Neural progenitor cell (in vitro differentiated cells): ENCODE data around the gene R3HDM4. TPM values are rescaled to one million over a fixed set of nuclear protein-coding genes. Genes with fewer than 3 reads are reported as not detected.
A peak's percentile ranks its signal among the peaks of the same experiment; 100 is the strongest.
"Not testable (repeated sequence)": the region's sequence is repeated elsewhere in the genome, so short reads cannot be mapped to it uniquely, and the experiment has no call there.

ENCODE experiments used
- DNase-seq: peaks from one replicate; pipeline ENCODE4 v3.0.0-alpha.2; 2016; ENCODE audit warnings: low spot score
- H2AFZ ChIP-seq: fragments of 200-600 bp; sonication (generic); replicated peaks from 2 replicates; pipeline ENCODE4 v1.6.1; 2016; ENCODE audit warnings: antibody characterized with exemption
- H3F3A ChIP-seq: fragments of 200-600 bp; sonication (generic); 2 replicates; pipeline ENCODE4 v1.6.1; 2016; ENCODE audit warnings: antibody characterized with exemption, low read depth
- H3K27ac ChIP-seq: fragments of 200-600 bp; sonication (generic); 2 replicates; pipeline ENCODE4 v1.5.1; 2016; ENCODE audit warnings: mild to moderate bottlenecking
- H3K27me3 ChIP-seq: fragments of 200-600 bp; sonication (generic); 2 replicates; pipeline ENCODE4 v1.6.1; 2016; ENCODE audit warnings: mild to moderate bottlenecking, moderate library complexity
- H3K36me3 ChIP-seq: fragments of 200-600 bp; sonication (generic); 2 replicates; pipeline ENCODE4 v1.5.1; 2016
- H3K4me1 ChIP-seq: fragments of 200-600 bp; sonication (generic); 2 replicates; pipeline ENCODE4 v1.6.1; 2016; ENCODE audit warnings: mixed run types
- H3K4me2 ChIP-seq: fragments of 200-600 bp; sonication (generic); 2 replicates; pipeline ENCODE4 v1.6.1; 2016
- H3K4me3 ChIP-seq: fragments of 200-600 bp; sonication (generic); 2 replicates; pipeline ENCODE4 v1.5.1; 2016
- H3K79me2 ChIP-seq: fragments of 200-600 bp; sonication (generic); 2 replicates; pipeline ENCODE4 v1.6.1; 2016; ENCODE audit warnings: low read depth
- H3K9ac ChIP-seq: fragments of 200-600 bp; sonication (generic); 2 replicates; pipeline ENCODE4 v1.6.1; 2016
- H3K9me3 ChIP-seq: fragments of 200-600 bp; sonication (generic); 2 replicates; pipeline ENCODE4 v1.5.1; 2016; ENCODE audit warnings: low read depth
- H4K20me1 ChIP-seq: fragments of 200-600 bp; sonication (generic); 2 replicates; pipeline ENCODE4 v1.6.1; 2016; ENCODE audit warnings: low read depth
- H3K27ac Mint-ChIP-seq: 3 replicates; pipeline ENCODE4 v1.8.0; 2021; ENCODE audit warnings: mixed read lengths
- H3K27me3 Mint-ChIP-seq: 2 replicates; pipeline ENCODE4 v1.8.0; 2022; ENCODE audit warnings: low read depth, mild to moderate bottlenecking, inconsistent platforms, moderate library complexity, mixed read lengths; ENCODE audit not compliant: insufficient read depth
- H3K36me3 Mint-ChIP-seq: 3 replicates; pipeline ENCODE4 v1.8.0; 2021; ENCODE audit warnings: mixed read lengths
- H3K4me1 Mint-ChIP-seq: 3 replicates; pipeline ENCODE4 v1.8.0; 2021; ENCODE audit warnings: mixed read lengths
- H3K4me3 Mint-ChIP-seq: 3 replicates; pipeline ENCODE4 v1.8.0; 2021; ENCODE audit warnings: mild to moderate bottlenecking, moderate library complexity, mixed read lengths
- H3K9me3 Mint-ChIP-seq: 3 replicates; pipeline ENCODE4 v1.8.0; 2020; ENCODE audit warnings: mixed read lengths
- EZH2 ChIP-seq: fragments of 200-600 bp; sonication (generic); IDR thresholded peaks from 2 replicates; pipeline ENCODE4 v1.6.1; 2017; ENCODE audit warnings: antibody characterized with exemption, mild to moderate bottlenecking, moderate library complexity
- EZH2phosphoT487 ChIP-seq: fragments of 200-600 bp; sonication (generic); IDR thresholded peaks from 2 replicates; pipeline ENCODE4 v1.6.1; 2017; ENCODE audit warnings: antibody characterized with exemption
- total RNA-seq: library from RNA; depleted of rRNA; stranded (reverse); fragments of >200 nt; gene quantifications from 2 replicates; pipeline ENCODE4 v1.2.3, GENCODE V29; 2015; ENCODE audit warnings: low replicate concordance
- TF ChIP-seq, protein P1 (sequence below): fragments of 200-600 bp; sonication (generic); IDR thresholded peaks from 2 replicates; pipeline ENCODE4 v1.5.1; 2017; ENCODE audit warnings: antibody characterized with exemption, mild to moderate bottlenecking

Gene R3HDM4
- total RNA-seq, 1 donor from 2014 or later: 22.7 TPM

DNA sequence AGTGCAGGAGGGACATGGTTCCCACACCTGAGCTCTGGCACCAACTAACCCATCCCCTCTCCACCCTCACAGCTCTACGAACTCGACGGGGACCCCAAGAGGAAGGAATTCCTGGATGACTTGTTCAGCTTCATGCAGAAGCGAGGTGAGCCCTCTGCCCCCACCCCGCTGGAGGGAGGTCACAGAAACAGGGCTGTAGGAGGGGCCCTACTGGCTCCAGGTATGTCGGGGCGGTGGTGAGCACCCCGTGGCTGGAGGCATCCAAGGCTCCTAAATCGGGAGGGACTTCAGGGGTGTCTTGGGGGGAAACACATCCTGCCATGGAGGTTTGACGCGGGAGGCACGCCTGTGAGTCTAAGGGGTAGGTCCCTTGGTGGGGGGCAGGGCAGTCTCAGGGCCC lies 47.0 kb upstream of the R3HDM4 start:
- peak overlapping the region; percentile 8 for H3K27ac ChIP-seq
- H3K4me1 ChIP-seq: peaks cover 21% of the 10 kb centered on the region
- Mint-ChIP-seq H3K27ac (no peak overlapping the region), H3K36me3 (peaks cover 14% of the 10 kb centered on the region), H3K4me1 (peaks cover 34% of the 10 kb centered on the region), H3K4me3 (no peak overlapping the region), H3K9me3 (no peaks in the 10 kb centered on the region), H3K27me3 (peaks cover 5% of the 10 kb centered on the region)
- no peaks in the 10 kb centered on the region for H3K9me3 ChIP-seq
- TF ChIP-seq, protein P1, sequence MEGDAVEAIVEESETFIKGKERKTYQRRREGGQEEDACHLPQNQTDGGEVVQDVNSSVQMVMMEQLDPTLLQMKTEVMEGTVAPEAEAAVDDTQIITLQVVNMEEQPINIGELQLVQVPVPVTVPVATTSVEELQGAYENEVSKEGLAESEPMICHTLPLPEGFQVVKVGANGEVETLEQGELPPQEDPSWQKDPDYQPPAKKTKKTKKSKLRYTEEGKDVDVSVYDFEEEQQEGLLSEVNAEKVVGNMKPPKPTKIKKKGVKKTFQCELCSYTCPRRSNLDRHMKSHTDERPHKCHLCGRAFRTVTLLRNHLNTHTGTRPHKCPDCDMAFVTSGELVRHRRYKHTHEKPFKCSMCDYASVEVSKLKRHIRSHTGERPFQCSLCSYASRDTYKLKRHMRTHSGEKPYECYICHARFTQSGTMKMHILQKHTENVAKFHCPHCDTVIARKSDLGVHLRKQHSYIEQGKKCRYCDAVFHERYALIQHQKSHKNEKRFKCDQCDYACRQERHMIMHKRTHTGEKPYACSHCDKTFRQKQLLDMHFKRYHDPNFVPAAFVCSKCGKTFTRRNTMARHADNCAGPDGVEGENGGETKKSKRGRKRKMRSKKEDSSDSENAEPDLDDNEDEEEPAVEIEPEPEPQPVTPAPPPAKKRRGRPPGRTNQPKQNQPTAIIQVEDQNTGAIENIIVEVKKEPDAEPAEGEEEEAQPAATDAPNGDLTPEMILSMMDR: peak; percentile 25
- no peak for TF ChIP-seq EZH2
- H3K27me3 ChIP-seq: no peaks in the 10 kb centered on the region
- peak; percentile 41 for DNase-seq
- H3F3A ChIP-seq: peaks cover 24% of the 10 kb centered on the region
- H4K20me1 ChIP-seq: peaks cover 21% of the 10 kb centered on the region
- no peak overlapping the region for H2AFZ ChIP-seq
- no peak overlapping the region for H3K9ac ChIP-seq
- H3K4me3 ChIP-seq: no peak overlapping the region
- H3K36me3 ChIP-seq: peaks cover under 1% of the 10 kb centered on the region
- no peak overlapping the region for H3K4me2 ChIP-seq
- H3K79me2 ChIP-seq: peaks cover 45% of the 10 kb centered on the region

DNA sequence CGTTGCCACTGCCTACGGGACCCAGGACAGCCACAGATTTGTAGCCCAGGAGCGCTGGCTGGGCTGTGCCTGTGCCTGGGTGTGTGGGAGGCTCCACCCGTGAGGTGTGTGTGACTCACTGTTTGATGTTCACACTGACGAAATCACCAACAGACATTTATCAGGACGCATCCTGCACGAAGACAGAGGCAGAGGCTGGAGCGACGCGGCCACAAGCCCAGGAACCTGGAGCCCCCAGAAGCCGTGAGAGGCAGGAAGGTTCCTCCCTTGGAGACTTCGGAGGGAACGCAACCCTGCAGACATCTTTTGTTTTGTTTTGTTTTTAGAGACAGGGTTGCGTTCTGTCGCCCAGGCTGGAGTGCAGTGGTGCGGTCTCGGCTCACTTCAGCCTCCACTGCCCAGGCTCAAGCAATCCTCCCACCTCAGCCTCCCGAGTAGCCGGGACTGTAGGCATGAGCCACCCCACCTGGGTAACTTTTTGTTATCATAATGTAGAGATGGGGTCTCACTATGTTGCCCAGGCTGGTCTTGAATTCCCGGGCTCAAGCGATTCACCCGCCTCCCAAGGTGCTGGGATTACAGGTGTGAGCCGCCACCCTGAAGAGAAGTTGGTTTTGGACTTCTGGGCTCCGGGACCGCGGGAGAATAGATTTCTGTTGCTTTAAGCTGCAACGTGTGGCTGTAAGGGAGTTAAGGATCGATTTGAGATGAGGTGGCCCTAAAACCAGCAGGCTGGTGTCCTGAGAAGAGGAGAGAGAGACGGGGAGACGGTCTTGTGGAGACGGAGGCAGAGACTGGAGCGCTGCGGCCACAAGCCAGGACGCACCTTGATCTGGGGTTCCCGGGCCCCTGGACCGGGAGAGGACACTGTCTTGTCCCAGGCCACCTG lies 46.2 kb upstream of the R3HDM4 start:
- Histone ChIP-seq H3K27me3 (no peaks in the 10 kb centered on the region), H3K4me3 (no peak overlapping the region), H2AFZ (no peak overlapping the region), H3K36me3 (no peaks in the 10 kb centered on the region), H3F3A (peaks cover 27% of the 10 kb centered on the region), H3K9ac (no peak overlapping the region), H3K79me2 (peaks cover 53% of the 10 kb centered on the region), H3K4me2 (no peak overlapping the region), H3K4me1 (peaks cover 29% of the 10 kb centered on the region), H3K27ac (peak overlapping the region; percentile 8), H3K9me3 (no peaks in the 10 kb centered on the region), H4K20me1 (peaks cover 29% of the 10 kb centered on the region)
- H3K9me3 Mint-ChIP-seq: no peaks in the 10 kb centered on the region
- peaks cover 40% of the 10 kb centered on the region for H3K4me1 Mint-ChIP-seq
- H3K36me3 Mint-ChIP-seq: peaks cover 8% of the 10 kb centered on the region
- peak overlapping the region; percentile 46 for H3K4me3 Mint-ChIP-seq
- H3K27me3 Mint-ChIP-seq: peaks cover 4% of the 10 kb centered on the region
- no peak for DNase-seq
- H3K27ac Mint-ChIP-seq: peak overlapping the region; percentile 79
- TF ChIP-seq EZH2phosphoT487 (no peak), EZH2 (no peak)
- TF ChIP-seq, protein P1: no peak

DNA sequence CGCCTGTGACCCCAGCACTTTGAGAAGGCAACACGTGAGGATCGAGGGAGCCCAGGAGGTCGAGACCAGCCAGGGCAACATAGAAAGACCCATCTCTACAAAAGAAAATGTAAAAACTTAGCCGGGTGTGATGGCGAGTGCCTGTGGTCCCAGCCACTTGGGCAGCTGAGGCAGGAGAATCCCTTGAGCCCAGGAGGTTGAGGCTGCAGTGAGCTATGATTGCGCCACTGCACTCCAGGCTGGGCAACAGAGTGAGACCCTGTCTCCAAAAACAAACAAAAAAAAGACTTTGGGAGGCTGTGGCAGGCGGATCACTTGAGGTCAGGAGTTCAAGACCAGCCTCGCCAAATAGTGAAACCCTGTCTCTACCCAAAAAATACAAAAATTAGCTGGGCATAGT lies 44.6 kb upstream of the R3HDM4 start:
- DNase-seq, H3K36me3 Mint-ChIP-seq, H3K9me3 ChIP-seq, H3K9ac ChIP-seq, H3K27me3 ChIP-seq, H2AFZ ChIP-seq, H3K9me3 Mint-ChIP-seq, H3K36me3 ChIP-seq, H3K4me3 ChIP-seq, H3K27me3 Mint-ChIP-seq: not testable (repeated sequence)
- Mint-ChIP-seq H3K4me3 (peak overlapping the region; percentile 27), H3K4me1 (peaks cover 48% of the 10 kb centered on the region), H3K27ac (peak overlapping the region; percentile 60)
- Histone ChIP-seq H4K20me1 (peaks cover 46% of the 10 kb centered on the region), H3K27ac (peak overlapping the region; percentile 98), H3F3A (peaks cover 30% of the 10 kb centered on the region), H3K79me2 (peaks cover 70% of the 10 kb centered on the region), H3K4me2 (peak overlapping the region; percentile 62), H3K4me1 (peaks cover 45% of the 10 kb centered on the region)
